Measurements from ENCODE around the gene SLC37A1.
"Not testable (repeated sequence)": the region's sequence is repeated elsewhere in the genome, so short reads cannot be mapped to it uniquely, and the experiment has no call there.

The SLC37A1 gene

DNA sequence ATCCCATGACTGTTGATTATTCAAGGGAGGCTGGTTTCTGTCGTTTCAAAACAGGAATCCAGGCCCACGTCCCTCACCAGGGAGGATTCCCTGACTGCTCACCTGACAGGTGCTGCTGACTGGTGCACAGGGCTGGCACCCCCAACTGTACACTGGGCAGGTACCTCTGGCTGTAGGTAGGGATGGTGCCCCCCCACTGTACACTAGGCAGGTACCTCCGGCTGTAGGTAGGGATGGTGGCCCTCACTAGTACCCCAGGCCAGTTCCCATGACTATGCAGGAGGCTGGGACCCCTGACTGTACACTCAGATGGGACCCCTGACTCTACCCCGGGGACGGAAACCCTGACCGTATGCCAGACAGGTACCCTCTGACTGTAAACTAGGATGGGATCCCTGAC lies 106.2 kb downstream of the SLC37A1 start:
- Histone ChIP-seq H3K27ac (ENCODE audit: low read depth, low read length, severe bottlenecking) (no peak overlapping the region), H3K4me3 (ENCODE audit: extremely low read depth, insufficient read depth, low read length, poor library complexity, severe bottlenecking) (no peak overlapping the region), H3K36me3 (ENCODE audit: control insufficient read depth, insufficient read depth, low read length) (no peaks in the 10 kb centered on the region), H3K4me1 (ENCODE audit: control insufficient read depth, insufficient read depth, low read length, poor library complexity, severe bottlenecking) (no peaks in the 10 kb centered on the region), H3K9me3 (ENCODE audit: control insufficient read depth, low read length) (no peaks in the 10 kb centered on the region)
- 95 to 100% methylated on average over 4 to 6 of the region's 6 CpGs for WGBS, 2 experiments (ENCODE audit: insufficient coverage in 2 of 2)

DNA sequence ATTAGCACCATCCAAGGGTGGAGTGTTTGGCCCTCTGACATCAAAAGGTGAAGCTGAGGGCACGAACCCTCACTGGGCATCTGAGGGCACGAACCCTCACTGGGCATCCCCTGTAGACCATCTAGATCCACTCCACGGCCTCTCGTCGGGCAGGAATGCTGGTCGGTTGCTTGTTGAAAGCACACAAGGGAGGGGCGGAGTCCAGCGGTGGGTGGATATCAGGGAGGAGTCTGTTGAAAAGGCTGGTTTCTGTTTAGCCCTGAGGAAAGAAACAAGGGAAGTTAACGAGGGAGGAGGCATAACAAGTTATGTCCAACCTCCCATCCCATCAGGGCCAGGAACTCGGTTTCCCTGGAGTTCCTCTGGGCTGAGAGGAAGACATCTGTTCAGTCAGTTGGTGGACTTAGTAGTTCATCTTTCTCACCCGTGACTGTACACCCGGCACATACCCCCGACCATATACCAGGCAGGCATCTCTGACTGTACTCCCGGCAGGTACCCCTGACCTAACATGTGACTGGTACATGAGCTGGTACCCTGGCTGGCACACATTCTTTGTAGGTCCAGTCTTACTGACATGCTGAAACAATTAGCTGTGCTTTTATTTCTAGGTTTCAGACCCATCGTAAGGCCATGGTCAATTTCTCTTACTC lies 107.6 kb downstream of the SLC37A1 start:
- 81 to 86% methylated on average over 9 to 12 of the region's 15 CpGs for WGBS, 2 experiments (ENCODE audit: insufficient coverage in 2 of 2)
- H3K4me3 ChIP-seq (ENCODE audit: extremely low read depth, insufficient read depth, low read length, poor library complexity, severe bottlenecking), result no peak overlapping the region
- no peak overlapping the region for H3K27ac ChIP-seq (ENCODE audit: low read depth, low read length, severe bottlenecking)
- no peaks in the 10 kb centered on the region for H3K4me1 ChIP-seq (ENCODE audit: control insufficient read depth, insufficient read depth, low read length, poor library complexity, severe bottlenecking)
- H3K9me3 ChIP-seq (ENCODE audit: control insufficient read depth, low read length), result no peaks in the 10 kb centered on the region
- H3K36me3 ChIP-seq (ENCODE audit: control insufficient read depth, insufficient read depth, low read length), result no peaks in the 10 kb centered on the region

DNA sequence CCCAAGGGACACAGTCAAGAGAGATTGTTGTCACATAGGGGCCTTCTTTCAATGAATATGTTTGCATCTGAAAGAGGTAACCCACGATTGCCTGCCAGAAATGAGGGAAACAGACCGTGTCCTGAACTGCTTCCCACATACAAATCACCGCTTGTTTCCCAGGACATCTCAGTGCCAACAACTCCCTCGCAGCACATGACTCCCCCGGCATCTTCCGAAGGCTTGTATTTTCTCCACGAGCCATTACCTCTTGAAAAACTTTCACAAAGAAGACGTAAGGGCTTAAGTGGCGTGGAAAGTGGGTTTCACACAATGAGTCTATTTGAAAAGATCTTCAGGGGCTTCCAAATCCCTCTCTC lies 108.1 kb downstream of the SLC37A1 start:
- WGBS, 2 experiments (ENCODE audit: insufficient coverage in 2 of 2), result 83 to 84% methylated on average over 6 to 8 of the region's 9 CpGs
- H3K36me3 ChIP-seq (ENCODE audit: control insufficient read depth, insufficient read depth, low read length), result no peaks in the 10 kb centered on the region
- no peak overlapping the region for H3K27ac ChIP-seq (ENCODE audit: low read depth, low read length, severe bottlenecking)
- H3K9me3 ChIP-seq (ENCODE audit: control insufficient read depth, low read length), result no peaks in the 10 kb centered on the region
- H3K4me1 ChIP-seq (ENCODE audit: control insufficient read depth, insufficient read depth, low read length, poor library complexity, severe bottlenecking), result no peaks in the 10 kb centered on the region
- H3K4me3 ChIP-seq (ENCODE audit: extremely low read depth, insufficient read depth, low read length, poor library complexity, severe bottlenecking), result no peak overlapping the region

DNA sequence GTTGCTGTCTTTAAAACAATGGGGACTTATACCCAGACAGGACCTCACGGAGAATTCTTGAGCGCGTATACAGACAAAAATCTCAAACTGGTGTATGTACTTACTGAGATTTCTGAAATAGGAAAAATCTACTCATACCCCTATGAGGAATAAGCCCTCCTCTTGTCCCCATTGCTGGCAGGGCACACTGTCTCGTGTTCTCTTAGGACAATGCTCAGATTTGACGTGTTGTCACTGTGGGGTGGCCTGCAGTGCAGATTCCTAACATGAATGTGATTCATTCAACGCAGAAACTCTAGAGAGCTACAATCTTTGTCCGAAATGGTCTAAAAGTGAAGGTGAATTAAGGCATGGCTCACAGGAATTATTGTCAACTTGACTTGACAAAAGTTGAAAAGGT lies 108.6 kb downstream of the SLC37A1 start:
- Histone ChIP-seq H3K9me3 (ENCODE audit: control insufficient read depth, low read length) (no peaks in the 10 kb centered on the region), H3K4me3 (ENCODE audit: extremely low read depth, insufficient read depth, low read length, poor library complexity, severe bottlenecking) (no peak overlapping the region), H3K27ac (ENCODE audit: low read depth, low read length, severe bottlenecking) (no peak overlapping the region), H3K4me1 (ENCODE audit: control insufficient read depth, insufficient read depth, low read length, poor library complexity, severe bottlenecking) (no peaks in the 10 kb centered on the region), H3K36me3 (ENCODE audit: control insufficient read depth, insufficient read depth, low read length) (no peaks in the 10 kb centered on the region)
- 89 to 93% methylated on average over 4 of the region's 7 CpGs for WGBS, 2 experiments (ENCODE audit: insufficient coverage in 2 of 2)

DNA sequence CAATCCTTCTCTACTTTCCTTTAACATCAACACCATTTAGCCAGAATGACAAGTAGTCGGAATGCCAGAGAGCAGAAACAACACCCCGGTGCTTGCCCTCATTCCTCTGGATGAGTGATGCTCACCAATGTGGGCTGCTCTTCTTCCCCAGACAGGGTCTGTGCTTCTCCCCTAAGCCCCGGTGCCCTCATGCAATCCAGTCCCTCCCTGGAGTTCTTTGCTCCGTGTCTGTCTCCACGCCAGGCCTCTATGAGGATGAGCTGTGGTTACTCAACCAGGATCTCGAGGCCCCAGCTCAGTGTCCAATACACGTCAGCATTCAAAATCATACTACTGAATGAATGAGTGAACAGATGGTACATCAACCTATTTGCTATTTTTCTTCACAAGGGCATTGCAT lies 110.0 kb downstream of the SLC37A1 start:
- WGBS, 2 experiments (ENCODE audit: insufficient coverage in 2 of 2), result 81 to 84% methylated on average over 6 to 7 of the region's 7 CpGs
- H3K4me1 ChIP-seq (ENCODE audit: control insufficient read depth, insufficient read depth, low read length, poor library complexity, severe bottlenecking), result no peaks in the 10 kb centered on the region
- H3K27ac ChIP-seq (ENCODE audit: low read depth, low read length, severe bottlenecking), result no peak overlapping the region
- no peaks in the 10 kb centered on the region for H3K36me3 ChIP-seq (ENCODE audit: control insufficient read depth, insufficient read depth, low read length)
- no peak overlapping the region for H3K4me3 ChIP-seq (ENCODE audit: extremely low read depth, insufficient read depth, low read length, poor library complexity, severe bottlenecking)
- H3K9me3 ChIP-seq (ENCODE audit: control insufficient read depth, low read length), result no peaks in the 10 kb centered on the region

DNA sequence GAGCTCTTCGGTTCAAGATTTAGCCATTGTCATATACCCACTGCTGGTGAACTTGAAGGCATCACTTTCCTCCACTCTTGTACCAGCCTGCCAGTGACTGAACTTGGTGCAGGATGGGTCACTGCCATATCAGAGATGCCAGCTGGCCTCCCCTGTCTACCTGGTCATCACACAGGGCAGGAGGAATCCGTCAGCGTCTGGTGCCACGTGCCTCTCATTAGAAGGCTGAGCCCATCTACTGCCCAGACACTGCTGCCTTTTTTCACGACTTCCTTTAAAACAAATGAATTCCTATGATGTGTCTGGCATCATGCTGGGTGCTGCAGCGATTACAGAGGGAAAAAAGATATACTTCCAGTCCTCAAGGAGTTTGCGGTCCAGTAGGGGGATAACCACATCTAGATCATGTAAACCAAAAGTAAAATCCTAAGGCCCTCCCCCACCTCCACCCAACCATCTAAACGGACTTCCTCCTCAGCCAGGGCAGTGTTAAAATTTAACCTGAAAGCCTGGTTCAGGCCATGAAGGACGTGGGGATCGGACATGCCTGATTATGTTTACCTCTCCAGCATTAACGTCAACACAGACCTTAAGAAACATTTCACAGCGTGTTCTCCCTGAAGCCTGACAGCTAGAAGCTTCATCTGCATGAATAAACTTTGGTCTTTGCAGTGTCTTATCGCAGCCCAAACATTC lies 110.6 kb downstream of the SLC37A1 start:
- Histone ChIP-seq H3K4me3 (ENCODE audit: extremely low read depth, insufficient read depth, low read length, poor library complexity, severe bottlenecking) (no peak overlapping the region), H3K4me1 (ENCODE audit: control insufficient read depth, insufficient read depth, low read length, poor library complexity, severe bottlenecking) (no peaks in the 10 kb centered on the region), H3K36me3 (ENCODE audit: control insufficient read depth, insufficient read depth, low read length) (no peaks in the 10 kb centered on the region), H3K27ac (ENCODE audit: low read depth, low read length, severe bottlenecking) (no peak overlapping the region), H3K9me3 (ENCODE audit: control insufficient read depth, low read length) (no peaks in the 10 kb centered on the region)
- WGBS, 2 experiments (ENCODE audit: insufficient coverage in 2 of 2), result 76 to 81% methylated on average over 10 to 11 of the region's 13 CpGs

DNA sequence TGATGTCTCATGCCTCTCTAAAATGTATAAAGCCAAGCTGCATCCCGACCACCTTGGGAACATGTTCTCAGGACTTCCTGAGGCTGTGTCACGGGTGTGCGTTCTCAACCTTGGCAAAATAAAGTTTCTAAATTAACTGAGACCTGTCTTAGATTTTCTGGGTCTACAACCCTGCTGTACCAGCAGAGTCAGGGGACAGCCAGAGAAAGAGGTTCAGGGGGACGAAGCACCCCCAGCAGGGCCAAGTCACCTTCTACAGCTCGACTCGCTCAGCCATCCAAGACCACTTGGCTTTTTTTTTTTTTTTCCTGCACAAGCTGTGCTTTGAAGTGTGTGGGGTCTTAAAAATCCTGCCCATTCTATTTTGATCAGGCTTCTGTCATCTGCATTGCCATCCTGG lies 111.3 kb downstream of the SLC37A1 start:
- Histone ChIP-seq H3K4me3 (ENCODE audit: extremely low read depth, insufficient read depth, low read length, poor library complexity, severe bottlenecking) (no peak overlapping the region), H3K36me3 (ENCODE audit: control insufficient read depth, insufficient read depth, low read length) (no peaks in the 10 kb centered on the region), H3K9me3 (ENCODE audit: control insufficient read depth, low read length) (no peaks in the 10 kb centered on the region), H3K27ac (ENCODE audit: low read depth, low read length, severe bottlenecking) (no peak overlapping the region), H3K4me1 (ENCODE audit: control insufficient read depth, insufficient read depth, low read length, poor library complexity, severe bottlenecking) (no peaks in the 10 kb centered on the region)
- 78 to 88% methylated on average over 5 to 6 of the region's 6 CpGs for WGBS, 2 experiments (ENCODE audit: insufficient coverage in 2 of 2)

- Histone ChIP-seq H3K4me3 (ENCODE audit: extremely low read depth, insufficient read depth, low read length, poor library complexity, severe bottlenecking) (no peak overlapping the region), H3K36me3 (ENCODE audit: control insufficient read depth, insufficient read depth, low read length) (no peaks in the 10 kb centered on the region), H3K27ac (ENCODE audit: low read depth, low read length, severe bottlenecking) (no peak overlapping the region), H3K9me3 (ENCODE audit: control insufficient read depth, low read length) (no peaks in the 10 kb centered on the region), H3K4me1 (ENCODE audit: control insufficient read depth, insufficient read depth, low read length, poor library complexity, severe bottlenecking) (no peaks in the 10 kb centered on the region)
- WGBS, 2 experiments (ENCODE audit: insufficient coverage in 2 of 2), result 90 to 94% methylated on average over 9 to 10 of the region's 14 CpGs
These were observed 112.5 kb downstream of the SLC37A1 start for GRCh38 chr21:42626171-42626570.

GRCh38 chr21:42627527-42628289 lies 114.1 kb downstream of the SLC37A1 start:
- 89 to 90% methylated on average over 13 to 15 of the region's 15 CpGs for WGBS, 2 experiments (ENCODE audit: insufficient coverage in 2 of 2)
- H3K4me1 ChIP-seq (ENCODE audit: control insufficient read depth, insufficient read depth, low read length, poor library complexity, severe bottlenecking), result no peaks in the 10 kb centered on the region

DNA sequence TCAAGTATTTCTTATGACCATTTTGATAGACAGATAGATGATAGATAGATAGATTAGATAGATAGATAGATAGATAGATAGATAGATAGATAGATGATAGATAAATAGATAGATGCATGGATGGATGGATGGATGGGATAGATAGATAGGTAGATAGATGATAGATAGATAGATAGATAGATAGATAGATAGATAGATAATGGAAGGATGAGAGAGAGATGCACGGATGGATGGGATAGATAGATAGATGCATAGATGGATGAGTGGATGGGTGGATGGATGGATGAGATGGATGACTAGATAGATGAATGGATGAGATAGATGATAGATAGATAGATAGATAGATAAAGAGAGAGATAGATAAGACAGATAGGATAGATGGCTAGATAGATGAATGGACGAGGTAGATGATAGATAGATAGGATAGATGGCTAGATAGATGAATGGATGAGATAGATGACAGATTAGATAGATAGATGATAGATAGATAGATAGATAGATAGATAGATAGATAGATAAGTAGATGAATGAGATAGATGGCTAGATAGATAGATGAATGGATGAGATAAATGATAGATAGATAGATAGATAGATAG lies 114.9 kb downstream of the SLC37A1 start:
- not testable (repeated sequence) for H3K9me3 ChIP-seq (ENCODE audit: control insufficient read depth, low read length); H3K4me1 ChIP-seq (ENCODE audit: control insufficient read depth, insufficient read depth, low read length, poor library complexity, severe bottlenecking); H3K4me3 ChIP-seq (ENCODE audit: extremely low read depth, insufficient read depth, low read length, poor library complexity, severe bottlenecking); H3K36me3 ChIP-seq (ENCODE audit: control insufficient read depth, insufficient read depth, low read length); H3K27ac ChIP-seq (ENCODE audit: low read depth, low read length, severe bottlenecking)
- WGBS, 2 experiments (ENCODE audit: insufficient coverage in 2 of 2), result 78 to 90% methylated on average over 2 of the region's 2 CpGs

More at GRCh38 chr21:42627527-42628289, 114.1 kb downstream of the SLC37A1 start:
- no peak overlapping the region for H3K4me3 ChIP-seq (ENCODE audit: extremely low read depth, insufficient read depth, low read length, poor library complexity, severe bottlenecking)
- H3K27ac ChIP-seq (ENCODE audit: low read depth, low read length, severe bottlenecking), result no peak overlapping the region
- H3K36me3 ChIP-seq (ENCODE audit: control insufficient read depth, insufficient read depth, low read length), result no peaks in the 10 kb centered on the region
- H3K9me3 ChIP-seq (ENCODE audit: control insufficient read depth, low read length), result no peaks in the 10 kb centered on the region
